GM08714 (cell line): ENCODE results near the gene TMTC4.
A peak's percentile ranks its signal among the peaks of the same experiment; 100 is the strongest.
"Not testable (repeated sequence)": the region's sequence is repeated elsewhere in the genome, so short reads cannot be mapped to it uniquely, and the experiment has no call there.

Experiments
- H3K4me3 ChIP-seq: fragments of 200-500 bp; sonication (Bioruptor generic); 2 replicates; pipeline ENCODE4 v1.5.1; 2014; ENCODE audit warnings: mild to moderate bottlenecking, low read length, inconsistent platforms
- ZNF274 ChIP-seq: IDR thresholded peaks from 2 replicates; pipeline ENCODE4 v1.6.1; 2012; ENCODE audit warnings: mild to moderate bottlenecking, low read depth, low read length

The TMTC4 gene

GRCh38 chr13:100597253-100597652 lies 77.3 kb downstream of the TMTC4 start:
- TF ChIP-seq ZNF274 = no peak
- no peak overlapping the region for H3K4me3 ChIP-seq

- no peak overlapping the region for H3K4me3 ChIP-seq
- TF ChIP-seq ZNF274 = no peak
These were observed 78.1 kb downstream of the TMTC4 start for GRCh38 chr13:100596516-100596915.

GRCh38 chr13:100594731-100595130 lies 79.9 kb downstream of the TMTC4 start:
- TF ChIP-seq ZNF274 = no peak
- H3K4me3 ChIP-seq = no peak overlapping the region

- no peak for TF ChIP-seq ZNF274
These were observed 80.3 kb downstream of the TMTC4 start for GRCh38 chr13:100594255-100594654.

GRCh38 chr13:100589178-100589725 lies 85.3 kb downstream of the TMTC4 start:
- H3K4me3 ChIP-seq = no peak overlapping the region; the same call in 1 of the 2 replicates
- TF ChIP-seq ZNF274 = no peak

More at GRCh38 chr13:100594255-100594654, 80.3 kb downstream of the TMTC4 start:
- no peak overlapping the region for H3K4me3 ChIP-seq

- no peak for TF ChIP-seq ZNF274
- peak within 1 kb of the TSS; percentile 56 for H3K4me3 ChIP-seq
These were observed 86.0 kb downstream of the TMTC4 start, which contains the start of gene GGACT for GRCh38 chr13:100588331-100589177. Gene GGACT, minus strand, starts transcription at chr13:100588789. Its CDS starts 56,198 bp downstream, at chr13:100532591.

GRCh38 chr13:100584896-100585295 lies 89.7 kb downstream of the TMTC4 start:
- no peak overlapping the region for H3K4me3 ChIP-seq
- no peak for TF ChIP-seq ZNF274

- no peak for TF ChIP-seq ZNF274
- H3K4me3 ChIP-seq = no peak overlapping the region
These were observed 93.1 kb downstream of the TMTC4 start for GRCh38 chr13:100581504-100581903.

GRCh38 chr13:100581030-100581429 lies 93.6 kb downstream of the TMTC4 start:
- TF ChIP-seq ZNF274 = no peak
- no peak overlapping the region for H3K4me3 ChIP-seq

- no peak overlapping the region for H3K4me3 ChIP-seq
- no peak for TF ChIP-seq ZNF274
These were observed 94.5 kb downstream of the TMTC4 start for GRCh38 chr13:100580045-100580444.

- H3K4me3 ChIP-seq = not testable (repeated sequence)
These were observed 97.4 kb downstream of the TMTC4 start for GRCh38 chr13:100577239-100577638.

GRCh38 chr13:100573121-100573520 lies 101.5 kb downstream of the TMTC4 start:
- H3K4me3 ChIP-seq = no peak overlapping the region
- TF ChIP-seq ZNF274 = no peak

- TF ChIP-seq ZNF274 = no peak
- H3K4me3 ChIP-seq = no peak overlapping the region
These were observed 108.1 kb downstream of the TMTC4 start for GRCh38 chr13:100566543-100566942.

- no peak for TF ChIP-seq ZNF274
- H3K4me3 ChIP-seq = no peak overlapping the region
These were observed 109.3 kb downstream of the TMTC4 start for GRCh38 chr13:100565286-100565685.
